OCI-LY3 (cell line): ENCODE data around the gene MTHFD1L.

Experiments used
- CTCF ChIP-seq: fragments of 200-600, 300-600 bp; sonication (generic); IDR thresholded peaks from 2 replicates; pipeline ENCODE4 v1.5.1; 2014; ENCODE audit warnings: antibody characterized with exemption, low read length, low read depth
- EZH2phosphoT487 ChIP-seq: fragments of 200-600 bp; shearing (Covaris generic); IDR thresholded peaks from 2 replicates; pipeline ENCODE4 v1.6.1; 2018; ENCODE audit warnings: antibody characterized with exemption, mixed run types, low read depth

- TF ChIP-seq CTCF (no peak), EZH2phosphoT487 (no peak)
Observed at GRCh38 chr6:150841697-150842096, 23.8 kb upstream of the MTHFD1L start.
